ENCODE measurements around the gene TTC21B. TPM values are rescaled to one million over a fixed set of nuclear protein-coding genes. Genes with fewer than 3 reads are reported as not detected.

Gene TTC21B
- total RNA-seq, 2 donors from 2014 or later, result 10.2 to 13.2 TPM

GRCh38 chr2:165958313-165958960 is 4.9 kb upstream of the TTC21B start:
- intact Hi-C loops (cut with DNase I), result loop anchor here (5.0 kb wide), 1 partner anchor 169 kb away; the partner anchor contains the start of gene SCN1A
- no peaks in the 10 kb centered on the region for H3K36me3 ChIP-seq
- H3K4me1 ChIP-seq, result peaks cover 5% of the 10 kb centered on the region
- H3K4me3 ChIP-seq, result no peak overlapping the region
- no peaks in the 10 kb centered on the region for H3K27me3 ChIP-seq
- H3K9me3 ChIP-seq, result no peaks in the 10 kb centered on the region
- no peak for DNase-seq
- TF ChIP-seq CTCF (IDR thresholded peaks at IDR 0.05), result no peak
- no peak overlapping the region for H3K27ac ChIP-seq
- H3K9ac ChIP-seq (ENCODE audit: low read depth in 2 of 2, low read length in 2 of 2), result no peak overlapping the region

GRCh38 chr2:165957030-165957675 is 3.6 kb upstream of the TTC21B start:
- no peak for TF ChIP-seq CTCF (IDR thresholded peaks at IDR 0.05)
- intact Hi-C loops (cut with DNase I), result loop anchor here (5.0 kb wide), 1 partner anchor 170 kb away; the partner anchor contains the start of gene SCN1A
- no peaks in the 10 kb centered on the region for H3K27me3 ChIP-seq
- no peak overlapping the region for H3K9ac ChIP-seq (ENCODE audit: low read depth in 2 of 2, low read length in 2 of 2)
- peaks cover 9% of the 10 kb centered on the region for H3K4me1 ChIP-seq
- no peak for DNase-seq
- no peaks in the 10 kb centered on the region for H3K9me3 ChIP-seq
- H3K4me3 ChIP-seq, result no peak overlapping the region
- no peak overlapping the region for H3K27ac ChIP-seq
- H3K36me3 ChIP-seq, result no peaks in the 10 kb centered on the region

GRCh38 chr2:165953306-165953654 is 296 bp downstream of the TTC21B start:
- TF ChIP-seq CTCF (IDR thresholded peaks at IDR 0.05), result no peak
- no peak for DNase-seq
- Histone ChIP-seq H3K36me3 (no peaks in the 10 kb centered on the region), H3K4me3 (peak overlapping the region; percentile 78), H3K4me1 (peaks cover 11% of the 10 kb centered on the region), H3K9ac (ENCODE audit: low read depth in 2 of 2, low read length in 2 of 2) (peak overlapping the region; percentile 61 to 80), H3K9me3 (no peaks in the 10 kb centered on the region), H3K27ac (peak overlapping the region; percentile 87), H3K27me3 (no peaks in the 10 kb centered on the region)
- intact Hi-C loops (cut with DNase I), result no loop called here

GRCh38 chr2:165952741-165953211 is 800 bp downstream of the TTC21B start:
- Histone ChIP-seq H3K27me3 (no peaks in the 10 kb centered on the region), H3K9ac (ENCODE audit: low read depth in 2 of 2, low read length in 2 of 2) (peak overlapping the region in 1 of 2 donors; percentile 80), H3K4me3 (peak overlapping the region; percentile 78), H3K4me1 (peaks cover 11% of the 10 kb centered on the region), H3K36me3 (no peaks in the 10 kb centered on the region), H3K27ac (peak overlapping the region; percentile 87), H3K9me3 (no peaks in the 10 kb centered on the region)
- intact Hi-C loops (cut with DNase I), result no loop called here
- no peak for TF ChIP-seq CTCF (IDR thresholded peaks at IDR 0.05)
- DNase-seq, result no peak

GRCh38 chr2:165952085-165952484 is 1.5 kb downstream of the TTC21B start:
- Histone ChIP-seq H3K27ac (no peak overlapping the region), H3K4me3 (no peak overlapping the region), H3K27me3 (no peaks in the 10 kb centered on the region), H3K9ac (ENCODE audit: low read depth in 2 of 2, low read length in 2 of 2) (no peak overlapping the region), H3K9me3 (no peaks in the 10 kb centered on the region), H3K4me1 (peaks cover 11% of the 10 kb centered on the region), H3K36me3 (no peaks in the 10 kb centered on the region)
- TF ChIP-seq CTCF (IDR thresholded peaks at IDR 0.05), result no peak
- no peak for DNase-seq
- intact Hi-C loops (cut with DNase I), result no loop called here
